ENCODE data around the gene IMPG2. TPM values are rescaled to one million over a fixed set of nuclear protein-coding genes. Genes with fewer than 3 reads are reported as not detected.
"Not testable (repeated sequence)": the region's sequence is repeated elsewhere in the genome, so short reads cannot be mapped to it uniquely, and the experiment has no call there.

The IMPG2 gene
- 0.10 TPM for polyA plus RNA-seq (2012; ENCODE audit: insufficient read depth, insufficient read length)

- H3K4me3 ChIP-seq (ENCODE audit: low read length), result no peak within 1 kb of the TSS
- no peak for DNase-seq (ENCODE audit: low read depth, low spot score)
Observed at GRCh38 chr3:101320475-101320874, at the start of gene IMPG2. IMPG2 (minus strand) TSS chr3:101320575; CDS start chr3:101320372, 203 bp downstream.

- DNase-seq (ENCODE audit: low read depth, low spot score), result no peak
- no peak overlapping the region for H3K4me3 ChIP-seq (ENCODE audit: low read length)
Observed at GRCh38 chr3:101362406-101362805, 42.0 kb upstream of the IMPG2 start.

- no peak for DNase-seq (ENCODE audit: low read depth, low spot score)
Observed at GRCh38 chr3:101351829-101352228, 31.5 kb upstream of the IMPG2 start.

GRCh38 chr3:101340591-101340990 is 20.2 kb upstream of the IMPG2 start:
- no peak for DNase-seq (ENCODE audit: low read depth, low spot score)
- H3K4me3 ChIP-seq (ENCODE audit: low read length), result no peak overlapping the region

More at GRCh38 chr3:101351829-101352228, 31.5 kb upstream of the IMPG2 start:
- no peak overlapping the region for H3K4me3 ChIP-seq (ENCODE audit: low read length)

- DNase-seq (ENCODE audit: low read depth, low spot score), result no peak
- no peak overlapping the region for H3K4me3 ChIP-seq (ENCODE audit: low read length)
Observed at GRCh38 chr3:101333883-101334282, 13.5 kb upstream of the IMPG2 start.

DNA sequence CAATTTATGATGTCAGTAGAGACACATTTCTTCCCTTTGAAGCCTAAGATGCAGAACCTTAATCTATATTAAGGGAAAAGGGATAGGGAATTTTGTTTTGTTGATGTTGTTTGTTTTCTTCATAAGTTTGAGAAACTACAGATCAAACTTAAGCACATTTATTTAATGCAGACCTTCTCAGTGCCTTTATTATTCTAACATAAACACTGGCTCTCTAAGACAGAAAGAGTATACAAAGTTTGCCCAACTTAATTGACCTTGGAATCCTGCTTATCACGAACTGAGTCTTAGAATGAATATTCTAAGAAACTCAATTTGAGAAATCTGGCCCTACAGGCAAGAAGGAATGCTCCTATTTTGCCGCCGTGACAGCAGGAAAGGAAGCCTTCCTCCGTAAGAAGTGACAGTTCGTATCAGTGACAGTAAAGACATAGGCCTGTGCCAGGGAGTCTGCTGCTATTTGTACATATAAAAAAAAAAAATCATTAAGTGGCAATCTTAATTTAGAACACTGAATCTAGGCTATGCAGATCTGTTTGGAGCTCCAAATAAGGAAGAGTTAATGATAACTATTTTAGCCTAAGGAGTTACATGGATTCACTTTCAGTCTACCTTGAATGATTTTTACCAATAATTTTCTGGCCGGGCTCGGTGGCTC is 8.8 kb upstream of the IMPG2 start:
- no peak for DNase-seq (ENCODE audit: low read depth, low spot score)
- H3K4me3 ChIP-seq (ENCODE audit: low read length), result no peak overlapping the region

DNA sequence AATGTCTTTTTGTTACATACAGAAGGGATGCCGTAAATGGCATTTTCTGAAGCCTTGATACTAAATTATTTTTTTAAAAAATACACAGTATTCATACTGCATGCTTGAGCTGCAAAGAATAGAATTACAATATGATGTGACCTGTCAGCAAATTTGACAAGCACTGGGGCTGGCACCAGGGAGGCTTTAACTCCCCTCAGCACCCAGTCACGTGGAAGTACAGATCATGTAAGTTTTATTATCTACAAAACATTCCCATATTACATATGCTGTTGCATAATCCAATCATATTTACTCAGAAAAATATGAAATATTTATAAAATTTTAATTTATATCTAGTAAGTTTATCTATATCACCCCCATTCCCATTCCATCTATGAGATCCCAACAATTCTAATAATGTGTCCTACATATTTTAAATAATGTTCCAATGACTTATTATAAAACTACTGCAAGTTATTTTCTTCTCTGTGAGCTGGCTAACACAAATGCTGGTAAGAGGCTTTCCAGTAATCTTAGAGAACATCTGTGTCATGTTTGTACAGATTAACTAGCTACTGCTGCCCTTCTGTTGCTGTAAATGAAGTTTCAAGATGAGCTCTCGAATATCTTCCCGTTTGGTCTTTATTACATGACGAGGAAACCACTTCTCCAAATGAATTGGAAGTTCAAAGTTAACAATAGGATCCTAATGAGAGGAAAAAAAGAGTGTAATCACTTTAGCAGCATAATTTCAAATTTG is 5.2 kb upstream of the IMPG2 start:
- no peak for DNase-seq (ENCODE audit: low read depth, low spot score)
- H3K4me3 ChIP-seq (ENCODE audit: low read length), result no peak overlapping the region

DNA sequence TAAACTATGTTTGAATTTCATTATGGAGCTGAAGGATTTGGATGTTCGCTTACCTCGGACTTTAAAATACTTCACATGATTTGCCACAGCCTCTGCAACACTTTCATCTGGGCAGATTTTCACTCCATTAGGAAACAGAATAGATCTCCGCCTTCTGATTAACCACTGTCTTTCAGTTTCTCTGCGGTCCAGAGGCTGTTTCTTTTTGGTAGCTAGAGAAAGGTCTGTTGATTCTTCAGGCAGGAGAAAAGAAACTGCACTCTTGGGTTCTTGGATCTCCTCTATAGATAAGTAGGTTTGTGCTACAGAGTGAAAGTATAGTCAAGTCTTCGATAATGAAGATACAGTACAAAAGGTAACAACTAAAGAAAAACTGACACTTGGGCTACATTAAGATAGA is 844 bp downstream of the IMPG2 start:
- H3K4me3 ChIP-seq (ENCODE audit: low read length), result no peak overlapping the region
- no peak for DNase-seq (ENCODE audit: low read depth, low spot score)

DNA sequence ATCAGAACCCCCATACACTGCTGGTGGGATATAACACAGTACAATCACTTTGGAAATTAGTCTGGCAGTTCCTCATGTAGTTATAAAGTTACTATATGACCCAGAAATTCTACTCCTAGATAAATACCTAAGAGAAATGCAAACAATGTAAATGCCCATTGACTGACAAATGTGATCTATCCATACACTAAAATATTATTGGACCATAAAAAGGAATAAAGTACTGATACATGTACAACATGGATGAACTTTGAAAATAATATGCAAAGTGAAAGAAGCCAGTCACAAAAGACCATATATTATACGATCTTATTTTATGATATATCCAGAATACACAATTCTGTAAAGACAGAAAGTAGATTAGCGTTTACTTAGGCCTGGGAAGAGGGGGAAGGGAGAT is 7.8 kb downstream of the IMPG2 start:
- no peak for DNase-seq (ENCODE audit: low read depth, low spot score)
- no peak overlapping the region for H3K4me3 ChIP-seq (ENCODE audit: low read length)

DNA sequence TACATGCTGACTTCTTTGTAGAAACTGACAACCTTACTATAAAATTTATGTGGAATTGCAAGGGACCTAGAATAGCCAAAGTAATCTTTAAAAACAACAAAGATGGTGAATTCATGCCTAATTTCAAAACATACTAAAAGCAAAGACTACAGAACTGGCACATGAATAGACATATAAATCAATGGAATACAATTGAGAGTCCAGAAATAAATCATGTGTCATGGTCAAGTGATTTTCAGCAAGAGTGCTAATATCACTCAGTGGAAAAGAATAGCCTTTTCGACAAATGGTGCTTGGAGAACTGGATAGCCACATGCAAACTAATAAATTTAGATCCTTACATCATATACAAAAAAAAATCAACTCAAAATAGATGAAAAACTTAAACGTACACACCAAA is 8.7 kb downstream of the IMPG2 start:
- no peak overlapping the region for H3K4me3 ChIP-seq (ENCODE audit: low read length)
- DNase-seq (ENCODE audit: low read depth, low spot score), result no peak

GRCh38 chr3:101310978-101311375 is 9.4 kb downstream of the IMPG2 start:
- no peak overlapping the region for H3K4me3 ChIP-seq (ENCODE audit: low read length)
- no peak for DNase-seq (ENCODE audit: low read depth, low spot score)

- not testable (repeated sequence) for DNase-seq (ENCODE audit: low read depth, low spot score)
Observed at GRCh38 chr3:101308147-101308772, 12.1 kb downstream of the IMPG2 start.

DNA sequence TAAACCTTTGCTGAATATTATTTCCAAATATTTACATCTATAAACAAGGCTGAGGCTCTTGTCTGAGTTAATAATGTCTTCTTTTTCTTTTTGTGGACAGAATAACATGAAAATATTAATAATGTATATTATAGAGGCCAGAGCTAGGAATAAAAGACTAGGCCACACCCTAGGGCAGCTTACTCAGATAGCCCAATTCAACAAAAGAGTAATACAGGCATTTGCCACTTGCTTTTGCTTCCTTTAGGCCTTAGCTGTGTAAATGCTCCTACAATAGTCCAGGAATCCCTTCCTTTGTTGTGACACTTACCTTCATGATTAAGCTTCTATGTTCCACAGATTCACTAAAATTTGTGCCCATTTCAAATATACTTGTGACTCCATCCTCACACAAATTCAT is 16.5 kb downstream of the IMPG2 start:
- DNase-seq (ENCODE audit: low read depth, low spot score), result no peak

More at GRCh38 chr3:101308147-101308772, 12.1 kb downstream of the IMPG2 start:
- H3K4me3 ChIP-seq (ENCODE audit: low read length), result not testable (repeated sequence)

DNA sequence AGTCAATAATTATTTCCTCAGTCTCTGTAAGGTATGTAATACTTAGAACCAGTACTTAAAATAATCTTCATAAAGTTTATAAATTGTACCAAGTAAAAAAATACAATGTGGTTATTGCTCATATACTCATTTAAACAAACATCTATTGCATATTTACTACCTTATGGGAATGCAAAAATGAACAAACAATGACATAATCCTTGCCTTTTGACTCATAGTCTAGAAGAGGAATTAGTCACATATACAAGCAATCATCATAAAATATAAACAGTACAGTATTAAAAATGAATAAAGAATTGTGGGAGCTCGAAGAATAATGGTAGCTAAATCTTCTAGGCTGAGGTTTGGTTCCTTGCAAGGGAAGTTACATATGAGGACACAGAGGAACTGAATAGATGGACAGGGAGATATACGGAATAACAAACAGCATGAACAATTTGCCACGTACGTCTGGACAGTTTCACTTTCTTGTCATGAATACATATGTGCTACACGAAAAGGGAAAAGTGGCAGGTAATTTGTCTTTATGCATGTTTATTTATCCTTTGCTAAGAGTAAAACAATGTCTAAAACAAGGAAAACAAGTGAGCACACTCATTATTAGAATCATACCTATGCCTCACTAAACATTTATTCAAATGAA is 17.2 kb downstream of the IMPG2 start:
- DNase-seq (ENCODE audit: low read depth, low spot score), result no peak
- H3K4me3 ChIP-seq (ENCODE audit: low read length), result no peak overlapping the region

More for the DNA sequence above, 16.5 kb downstream of the IMPG2 start:
- H3K4me3 ChIP-seq (ENCODE audit: low read length), result no peak overlapping the region

- no peak for DNase-seq (ENCODE audit: low read depth, low spot score)
- no peak overlapping the region for H3K4me3 ChIP-seq (ENCODE audit: low read length)
Observed at GRCh38 chr3:101300073-101300472, 20.3 kb downstream of the IMPG2 start.

DNA sequence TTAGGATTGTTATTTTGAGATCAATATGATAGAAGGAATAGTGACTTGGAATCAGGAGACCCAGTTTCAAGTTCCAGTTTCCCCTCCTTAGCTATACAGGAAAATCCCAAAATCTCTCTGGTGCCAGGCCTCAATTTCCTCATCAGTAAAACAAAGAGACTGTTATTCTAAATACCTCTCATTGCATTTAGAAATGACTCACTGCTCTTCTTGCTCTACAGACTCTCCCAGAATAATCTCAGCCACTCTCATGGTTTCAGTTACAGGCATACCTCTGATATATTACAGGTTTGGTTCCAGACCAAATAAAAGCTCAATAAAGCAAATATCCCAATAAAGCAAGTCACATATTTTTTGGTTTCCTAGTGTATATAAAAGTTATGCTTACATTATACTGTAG is 28.3 kb downstream of the IMPG2 start:
- H3K4me3 ChIP-seq (ENCODE audit: low read length), result no peak overlapping the region
- DNase-seq (ENCODE audit: low read depth, low spot score), result no peak

DNA sequence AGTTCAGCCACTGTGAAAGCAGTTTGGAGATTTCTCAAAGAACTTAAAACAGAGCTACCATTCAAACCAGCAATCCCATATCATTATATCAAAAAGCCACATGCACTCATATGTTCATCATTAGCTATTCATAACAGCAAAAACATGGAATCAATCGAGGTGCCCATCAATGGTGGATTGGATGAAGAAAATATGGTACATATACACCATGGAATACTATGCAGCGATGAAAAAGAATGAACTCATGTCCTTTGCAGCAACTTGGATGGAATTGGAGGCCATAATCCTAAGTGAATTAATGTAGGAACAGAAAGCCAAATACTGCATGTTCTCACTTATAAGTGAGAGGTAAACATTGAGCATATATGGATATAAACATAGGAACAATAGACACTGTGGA is 32.1 kb downstream of the IMPG2 start:
- no peak for DNase-seq (ENCODE audit: low read depth, low spot score)
- no peak overlapping the region for H3K4me3 ChIP-seq (ENCODE audit: low read length)

- H3K4me3 ChIP-seq (ENCODE audit: low read length), result no peak overlapping the region
- no peak for DNase-seq (ENCODE audit: low read depth, low spot score)
Observed at GRCh38 chr3:101284757-101285156, 35.6 kb downstream of the IMPG2 start.

DNA sequence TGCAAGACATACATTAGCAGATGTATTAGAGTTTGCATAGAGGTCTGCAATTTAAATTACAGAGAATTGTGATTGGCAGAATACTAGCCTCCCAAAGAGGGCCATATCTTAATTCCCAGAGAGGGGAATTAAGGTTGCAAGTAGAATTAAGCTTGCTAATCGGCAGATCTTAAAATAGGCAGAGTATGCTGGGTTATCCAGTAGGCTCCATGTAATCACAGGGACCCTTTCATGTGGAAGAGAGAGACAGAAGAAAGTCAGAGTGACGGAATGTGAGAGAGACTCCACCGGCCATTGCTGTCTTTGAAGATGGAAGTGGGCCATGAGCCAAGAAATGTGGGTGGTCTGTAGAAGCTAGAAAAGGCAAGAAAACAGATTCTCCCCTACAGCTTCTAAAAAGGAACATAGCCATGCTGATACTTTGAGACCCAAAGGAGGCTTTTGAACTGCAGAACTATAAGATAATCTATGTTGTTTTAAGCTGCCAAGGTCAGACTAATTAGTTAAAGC is 38.8 kb downstream of the IMPG2 start:
- no peak overlapping the region for H3K4me3 ChIP-seq (ENCODE audit: low read length)
- no peak for DNase-seq (ENCODE audit: low read depth, low spot score)
